Measurements from ENCODE around the gene MYH1.

Gene MYH1

DNA sequence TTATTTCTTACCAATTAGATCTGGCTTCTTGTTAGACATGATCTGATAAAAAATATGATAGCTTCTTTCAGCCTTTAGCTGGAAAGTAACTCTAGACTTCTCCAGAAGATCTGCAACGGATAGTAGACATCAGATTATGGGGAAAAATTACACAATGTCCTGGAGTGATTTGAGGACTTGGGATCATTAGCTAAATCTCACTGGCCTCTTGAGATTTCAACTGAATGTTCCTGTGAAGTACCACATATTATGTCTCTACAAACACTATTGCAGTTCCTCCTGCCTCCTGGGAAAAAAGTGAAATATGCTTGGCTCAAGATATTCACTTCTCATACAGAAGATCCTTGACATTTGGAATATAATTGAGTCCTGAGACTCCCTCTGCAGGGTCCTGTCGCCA lies 5.5 kb downstream of the MYH1 start:
- no peak for DNase-seq
- in situ Hi-C loops (cut with HindIII; ENCODE audit: low pct_ligation_motif_present, low pct_unique_long_range_greater_than_20kb, low sequenced_read_pairs) = no loop called here

DNA sequence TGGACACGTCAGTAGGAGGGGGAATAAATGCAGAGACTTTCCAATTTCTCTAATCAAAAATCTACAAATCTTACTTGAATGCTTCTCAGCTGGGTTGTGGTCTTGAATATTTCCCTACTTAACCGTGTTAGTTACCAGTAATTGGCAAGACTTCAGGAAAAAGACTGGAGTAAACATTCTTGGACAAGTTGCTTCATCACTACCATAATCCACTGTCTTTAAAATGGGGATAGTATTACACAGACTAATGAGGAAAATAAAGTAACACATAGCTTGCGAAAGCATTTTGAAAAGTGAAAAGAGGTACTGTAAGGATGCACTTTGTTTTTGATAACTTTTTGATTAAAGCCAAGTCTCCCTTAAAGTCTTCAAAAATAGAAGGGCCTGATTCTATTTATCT lies 18.4 kb downstream of the MYH1 start:
- in situ Hi-C loops (cut with HindIII; ENCODE audit: low pct_ligation_motif_present, low pct_unique_long_range_greater_than_20kb, low sequenced_read_pairs) = no loop called here
- DNase-seq = no peak

DNA sequence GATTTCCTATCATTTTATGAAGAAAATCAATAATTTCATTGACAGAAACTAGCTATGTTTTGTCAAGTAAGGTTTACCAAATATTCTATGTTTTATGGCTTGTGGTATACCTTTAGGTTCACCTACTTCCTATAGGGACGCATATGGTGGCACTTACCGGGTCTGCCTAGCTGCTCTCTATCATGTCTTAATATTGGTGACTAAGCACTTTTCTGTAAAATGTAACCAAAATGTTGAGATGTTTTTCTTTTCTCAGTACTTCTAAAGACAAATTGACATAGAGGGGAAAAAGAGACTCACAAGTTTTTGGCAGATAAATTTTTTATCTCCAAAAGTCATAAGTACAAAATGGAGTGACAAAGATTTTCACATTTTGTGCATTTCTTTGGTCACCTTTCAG lies 26.3 kb downstream of the MYH1 start:
- in situ Hi-C loops (cut with HindIII; ENCODE audit: low pct_ligation_motif_present, low pct_unique_long_range_greater_than_20kb, low sequenced_read_pairs) = no loop called here

DNA sequence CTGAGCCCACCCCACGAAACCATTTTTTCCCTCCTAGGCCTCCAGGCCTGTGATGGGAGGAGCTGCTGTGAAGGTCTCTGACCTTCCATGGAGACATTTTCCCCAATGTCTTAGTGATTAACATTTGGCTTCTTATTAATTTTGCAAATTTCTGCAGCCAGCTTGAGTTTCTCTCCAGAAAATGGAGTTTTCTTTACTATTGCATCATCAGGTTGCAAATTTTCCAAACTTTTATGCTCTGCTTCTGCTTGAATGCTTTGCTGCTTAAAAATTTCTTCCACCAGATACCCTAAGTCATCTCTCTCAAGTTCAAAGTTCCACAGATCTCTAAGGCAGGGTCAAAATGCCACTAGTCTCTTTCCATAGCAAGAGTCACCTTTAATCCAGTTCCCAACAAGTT lies 36.1 kb downstream of the MYH1 start:
- DNase-seq = no peak
- in situ Hi-C loops (cut with HindIII; ENCODE audit: low pct_ligation_motif_present, low pct_unique_long_range_greater_than_20kb, low sequenced_read_pairs) = no loop called here

More for the DNA sequence above, 26.3 kb downstream of the MYH1 start:
- DNase-seq = no peak

DNA sequence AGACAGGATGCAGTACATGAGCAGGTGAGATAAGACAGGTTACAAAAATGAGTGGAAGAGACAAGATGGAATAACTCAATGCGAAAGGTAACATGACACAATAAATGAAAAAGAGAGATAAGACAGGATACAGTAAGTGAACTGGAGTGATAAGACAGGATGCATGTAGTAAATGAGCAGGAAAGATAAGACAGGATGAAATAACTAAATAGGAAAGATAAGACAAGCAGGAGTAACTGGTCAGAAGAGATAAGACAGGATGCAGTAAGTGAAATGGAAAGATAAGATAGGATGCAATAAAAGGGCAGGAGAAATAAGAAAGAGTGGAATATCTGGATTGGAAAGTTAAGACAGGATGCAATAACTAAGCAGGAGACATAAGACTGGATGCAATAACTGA lies 40.6 kb downstream of the MYH1 start:
- DNase-seq = no peak
- in situ Hi-C loops (cut with HindIII; ENCODE audit: low pct_ligation_motif_present, low pct_unique_long_range_greater_than_20kb, low sequenced_read_pairs) = no loop called here

DNA sequence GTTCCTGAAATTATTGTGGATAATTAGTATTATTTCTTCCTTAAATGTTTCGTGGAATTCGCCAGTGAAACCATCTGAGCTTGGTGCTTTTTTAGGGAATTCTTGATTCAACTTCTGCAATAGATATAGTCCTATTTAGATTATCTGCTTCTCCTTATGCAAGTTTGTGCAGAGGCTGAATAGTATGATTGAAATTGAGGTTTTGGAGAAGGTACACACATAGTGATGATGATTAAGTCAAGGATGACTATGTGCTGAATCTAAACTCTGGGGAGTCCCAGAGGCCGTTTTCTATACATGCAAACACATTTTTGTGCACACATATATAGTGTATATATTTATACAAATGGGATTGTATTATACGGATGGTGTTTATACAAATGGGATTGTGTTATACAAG lies 43.8 kb downstream of the MYH1 start:
- in situ Hi-C loops (cut with HindIII; ENCODE audit: low pct_ligation_motif_present, low pct_unique_long_range_greater_than_20kb, low sequenced_read_pairs) = no loop called here
- no peak for DNase-seq

DNA sequence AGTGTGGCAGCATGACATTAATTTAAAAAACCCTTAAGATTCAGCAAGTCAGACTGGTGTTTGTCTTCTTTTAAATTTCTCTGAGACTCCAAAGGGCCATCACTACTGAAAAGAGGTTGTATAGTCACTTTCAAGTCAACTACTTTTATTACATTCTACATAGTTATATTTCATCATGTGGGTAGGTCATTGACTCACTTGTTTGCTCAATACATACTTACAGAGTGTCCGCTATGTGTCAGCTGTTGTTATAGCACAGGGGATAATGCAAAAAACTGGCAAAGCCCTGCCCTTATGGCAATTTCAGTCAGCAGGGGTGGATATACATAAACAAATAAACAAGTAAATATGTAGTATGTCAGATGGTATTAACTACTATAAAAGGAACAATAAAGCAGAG lies 46.5 kb downstream of the MYH1 start:
- in situ Hi-C loops (cut with HindIII; ENCODE audit: low pct_ligation_motif_present, low pct_unique_long_range_greater_than_20kb, low sequenced_read_pairs) = no loop called here
- no peak for DNase-seq

DNA sequence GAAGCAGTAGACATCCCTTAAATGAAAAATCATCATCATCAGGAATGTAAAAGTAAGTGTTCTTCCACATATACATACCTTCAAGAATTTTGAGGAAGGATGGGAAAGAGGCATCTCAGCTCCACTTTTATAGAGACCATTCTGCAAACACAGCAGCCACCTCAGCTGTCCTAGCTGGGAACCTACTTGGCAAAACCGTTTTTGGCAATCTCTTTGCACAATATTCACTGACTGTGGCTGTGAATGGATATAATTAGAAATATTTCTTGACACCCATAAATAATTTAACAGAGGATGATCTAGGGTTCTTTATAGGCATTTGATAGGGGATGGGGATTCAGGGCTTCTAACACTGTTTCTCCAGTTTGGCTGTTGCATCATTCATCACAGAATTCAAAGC lies 48.9 kb downstream of the MYH1 start, which contains the start of gene MYH4:
Gene MYH4 (minus strand): TSS at position 101 of the 400 bp plus-strand sequence. CDS start 2,814 bp downstream, outside the sequence.
- in situ Hi-C loops (cut with HindIII; ENCODE audit: low pct_ligation_motif_present, low pct_unique_long_range_greater_than_20kb, low sequenced_read_pairs) = no loop called here
- no peak for DNase-seq

DNA sequence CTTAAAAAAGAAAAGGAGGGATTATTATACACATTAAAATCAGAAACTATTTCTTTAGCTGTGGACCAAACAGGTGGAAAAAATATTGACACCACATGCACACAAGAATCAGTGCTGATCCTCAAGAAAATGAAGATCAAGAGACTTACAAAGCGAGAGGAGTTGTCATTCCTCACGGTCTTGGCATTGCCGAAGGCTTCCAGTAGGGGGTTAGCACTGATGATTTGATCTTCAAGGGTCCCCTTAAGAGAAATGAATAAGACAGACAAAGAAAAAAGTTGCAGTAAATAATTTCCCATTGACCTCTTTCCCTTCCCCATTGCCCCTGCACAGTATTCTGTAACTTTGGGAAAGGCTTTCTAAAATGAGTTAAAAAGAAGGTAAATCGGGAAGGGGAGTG lies 54.9 kb downstream of the MYH1 start:
- DNase-seq = no peak
- in situ Hi-C loops (cut with HindIII; ENCODE audit: low pct_ligation_motif_present, low pct_unique_long_range_greater_than_20kb, low sequenced_read_pairs) = no loop called here

DNA sequence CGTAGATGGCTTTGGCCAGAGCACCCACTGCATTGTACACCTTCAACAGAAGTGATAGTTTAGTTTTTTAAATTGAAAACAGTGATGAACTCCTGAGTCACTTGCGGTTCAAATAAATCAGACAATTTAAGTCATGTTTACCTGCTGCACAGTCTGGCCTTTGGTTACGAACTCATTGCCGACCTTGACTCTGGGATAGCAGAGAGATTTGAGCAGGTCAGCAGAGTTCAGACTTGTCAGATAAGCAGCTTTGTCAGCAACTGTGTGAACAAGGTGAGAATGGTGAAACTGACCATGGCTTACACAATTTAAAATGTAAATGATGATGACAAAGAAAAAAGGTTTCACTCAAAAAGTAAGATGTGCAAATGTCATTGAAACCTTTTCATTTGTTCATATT lies 58.3 kb downstream of the MYH1 start:
- DNase-seq = no peak
- in situ Hi-C loops (cut with HindIII; ENCODE audit: low pct_ligation_motif_present, low pct_unique_long_range_greater_than_20kb, low sequenced_read_pairs) = no loop called here

DNA sequence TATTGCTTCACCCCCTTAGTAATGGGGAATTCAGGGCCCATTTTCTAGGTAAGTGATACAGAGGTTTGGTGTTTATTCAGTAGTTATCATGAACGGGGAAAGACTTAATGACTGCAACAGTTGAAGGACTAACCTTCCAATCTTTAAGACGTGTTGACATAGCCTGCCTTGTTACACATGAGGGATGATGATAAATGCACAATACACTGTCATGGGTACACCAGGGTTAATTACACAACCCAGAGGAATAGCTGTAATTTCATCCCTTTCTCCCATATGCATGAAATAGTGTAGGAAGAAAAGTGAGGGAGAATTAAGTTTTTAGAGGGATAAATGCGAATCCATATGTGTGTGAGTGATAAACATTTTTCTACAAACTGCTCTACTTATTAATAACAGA lies 59.6 kb downstream of the MYH1 start:
- in situ Hi-C loops (cut with HindIII; ENCODE audit: low pct_ligation_motif_present, low pct_unique_long_range_greater_than_20kb, low sequenced_read_pairs) = no loop called here
- no peak for DNase-seq

DNA sequence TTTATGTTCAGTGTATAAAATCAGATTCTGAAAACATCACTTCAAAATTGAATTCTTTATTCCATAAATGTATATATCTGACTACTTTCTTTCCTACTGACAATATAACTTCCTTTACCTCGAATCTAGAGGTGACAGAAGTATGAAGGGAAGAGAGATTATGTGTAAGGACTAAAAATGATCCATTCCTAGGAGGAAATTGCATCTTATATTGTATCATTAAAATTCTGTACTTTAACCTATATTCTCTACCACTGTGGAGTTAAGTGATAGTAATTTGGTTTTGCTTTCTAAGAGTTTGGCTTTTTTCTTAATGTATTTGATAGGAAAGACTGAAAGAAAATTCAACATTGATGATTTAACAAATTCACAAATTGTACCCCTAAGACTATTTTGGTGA lies 60.4 kb downstream of the MYH1 start:
- in situ Hi-C loops (cut with HindIII; ENCODE audit: low pct_ligation_motif_present, low pct_unique_long_range_greater_than_20kb, low sequenced_read_pairs) = no loop called here
- no peak for DNase-seq

DNA sequence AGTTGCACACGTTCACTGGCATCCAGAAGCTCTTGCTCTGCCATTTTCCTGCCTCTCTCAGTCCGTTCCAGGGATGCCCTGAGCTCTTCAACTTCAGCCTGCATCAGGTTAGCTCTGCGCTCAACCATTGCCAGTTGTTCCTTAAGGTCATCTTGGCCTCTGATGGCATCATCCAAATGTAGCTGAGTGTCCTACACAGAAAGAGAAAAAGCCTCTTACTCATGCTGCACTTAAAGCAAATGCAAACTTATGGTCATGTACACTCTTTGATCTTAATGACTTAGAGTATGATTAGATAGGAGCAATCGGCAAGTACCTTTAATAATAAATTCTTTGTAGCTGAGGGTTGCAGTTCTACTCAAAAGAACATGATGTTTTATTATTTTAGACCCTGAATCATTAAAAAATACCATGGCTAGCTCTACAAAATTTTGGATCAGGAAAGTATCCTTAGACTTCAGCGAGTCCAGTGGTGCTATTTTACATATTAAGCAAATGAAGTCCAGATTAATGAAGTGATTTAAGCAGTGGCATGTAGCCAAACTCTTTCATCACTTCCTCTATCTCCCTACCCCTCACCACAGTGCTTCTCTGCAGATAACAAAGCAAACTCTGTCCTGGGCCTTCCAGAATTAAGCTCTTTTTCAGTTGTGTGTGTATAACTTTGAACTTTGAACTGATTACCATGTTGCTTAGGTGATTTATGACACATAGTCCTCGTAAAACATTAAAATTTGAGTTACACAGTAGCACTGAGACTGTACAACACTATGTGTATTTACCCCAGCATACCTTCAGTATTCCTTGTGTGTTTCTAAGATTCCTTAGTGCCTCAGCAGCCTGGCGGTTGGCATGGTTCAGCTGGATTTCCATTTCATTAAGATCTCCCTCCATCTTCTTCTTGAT lies 71.1 kb downstream of the MYH1 start:
- in situ Hi-C loops (cut with HindIII; ENCODE audit: low pct_ligation_motif_present, low pct_unique_long_range_greater_than_20kb, low sequenced_read_pairs) = no loop called here
- DNase-seq = no peak

Data from ACHN (cell line).